Stimulated activated CD4-positive, alpha-beta T cell treated with anti-CD3 and anti-CD28 coated beads, Interleukin-4, amount 100 ng/mL, for 1 hour (primary cell): Measurements from ENCODE around the gene FABP6.
"Not testable (repeated sequence)": the region's sequence is repeated elsewhere in the genome, so short reads cannot be mapped to it uniquely, and the experiment has no call there.

Experiments used
- DNase-seq: peaks from one replicate; pipeline ENCODE4 v3.0.0-alpha.2; 2020

Gene FABP6

GRCh38 chr5:160227012-160227411 lies 2.3 kb upstream of the FABP6 start:
- no peak for DNase-seq

- DNase-seq, result no peak
Observed at GRCh38 chr5:160230686-160231527, 1.6 kb downstream of the FABP6 start.

GRCh38 chr5:160231783-160232342 lies 2.6 kb downstream of the FABP6 start:
- no peak for DNase-seq

GRCh38 chr5:160233215-160233614 lies 3.9 kb downstream of the FABP6 start:
- DNase-seq, result no peak

- no peak for DNase-seq
Observed at GRCh38 chr5:160235731-160236130, 6.4 kb downstream of the FABP6 start.

GRCh38 chr5:160237571-160238093 lies 8.3 kb downstream of the FABP6 start:
- DNase-seq, result no peak

GRCh38 chr5:160240350-160240749 lies 11.0 kb downstream of the FABP6 start:
- no peak for DNase-seq

GRCh38 chr5:160242145-160242544 lies 12.8 kb downstream of the FABP6 start:
- DNase-seq, result no peak

- no peak for DNase-seq
Observed at GRCh38 chr5:160245506-160246086, 16.3 kb downstream of the FABP6 start.

GRCh38 chr5:160249570-160249969 lies 20.3 kb downstream of the FABP6 start:
- not testable (repeated sequence) for DNase-seq

- DNase-seq, result no peak
Observed at GRCh38 chr5:160250226-160250625, 20.9 kb downstream of the FABP6 start.

GRCh38 chr5:160250826-160251225 lies 21.5 kb downstream of the FABP6 start:
- no peak for DNase-seq

GRCh38 chr5:160251406-160252155 lies 22.3 kb downstream of the FABP6 start:
- no peak for DNase-seq

GRCh38 chr5:160252916-160253315 lies 23.6 kb downstream of the FABP6 start:
- DNase-seq, result no peak

- no peak for DNase-seq
Observed at GRCh38 chr5:160253441-160253840, 24.1 kb downstream of the FABP6 start.

GRCh38 chr5:160254706-160255105 lies 25.4 kb downstream of the FABP6 start:
- DNase-seq, result no peak

GRCh38 chr5:160259341-160259740 lies 30.0 kb downstream of the FABP6 start:
- DNase-seq, result no peak

GRCh38 chr5:160260006-160260775 lies 30.9 kb downstream of the FABP6 start:
- no peak for DNase-seq

- DNase-seq, result no peak
Observed at GRCh38 chr5:160260881-160261815, 31.8 kb downstream of the FABP6 start.

GRCh38 chr5:160262151-160263074 lies 33.1 kb downstream of the FABP6 start:
- no peak for DNase-seq
